SK-N-SH treated with all-trans-retinoic acid at 6 μM for 48 hours (cell line): ENCODE results near the gene SLC35F6.

Experiments used
- TOX ChIP-seq: fragments of 250-450 bp; sonication (Bioruptor Pico); IDR thresholded peaks from 2 replicates; pipeline ENCODE4 v1.8.0; 2021; ENCODE audit warnings: mild to moderate bottlenecking, moderate library complexity, borderline replicate concordance
- ZNF8 ChIP-seq: fragments of 450-650 bp; formaldehyde crosslinking; IDR thresholded peaks from 2 replicates; pipeline ENCODE4 v1.5.0; 2020; ENCODE audit warnings: mild to moderate bottlenecking, moderate library complexity
- TF ChIP-seq, protein P1 (sequence below): fragments of 250-450 bp; sonication (Bioruptor Pico); IDR thresholded peaks from 2 replicates; pipeline ENCODE4 v1.5.1; 2020; ENCODE audit warnings: low read depth, mild to moderate bottlenecking, moderate library complexity
- TF ChIP-seq, protein P2 (sequence below): fragments of 250-450 bp; sonication (Bioruptor Pico); IDR thresholded peaks from 2 replicates; pipeline ENCODE4 v1.5.1; 2021; ENCODE audit warnings: mild to moderate bottlenecking, moderate library complexity

DNA sequence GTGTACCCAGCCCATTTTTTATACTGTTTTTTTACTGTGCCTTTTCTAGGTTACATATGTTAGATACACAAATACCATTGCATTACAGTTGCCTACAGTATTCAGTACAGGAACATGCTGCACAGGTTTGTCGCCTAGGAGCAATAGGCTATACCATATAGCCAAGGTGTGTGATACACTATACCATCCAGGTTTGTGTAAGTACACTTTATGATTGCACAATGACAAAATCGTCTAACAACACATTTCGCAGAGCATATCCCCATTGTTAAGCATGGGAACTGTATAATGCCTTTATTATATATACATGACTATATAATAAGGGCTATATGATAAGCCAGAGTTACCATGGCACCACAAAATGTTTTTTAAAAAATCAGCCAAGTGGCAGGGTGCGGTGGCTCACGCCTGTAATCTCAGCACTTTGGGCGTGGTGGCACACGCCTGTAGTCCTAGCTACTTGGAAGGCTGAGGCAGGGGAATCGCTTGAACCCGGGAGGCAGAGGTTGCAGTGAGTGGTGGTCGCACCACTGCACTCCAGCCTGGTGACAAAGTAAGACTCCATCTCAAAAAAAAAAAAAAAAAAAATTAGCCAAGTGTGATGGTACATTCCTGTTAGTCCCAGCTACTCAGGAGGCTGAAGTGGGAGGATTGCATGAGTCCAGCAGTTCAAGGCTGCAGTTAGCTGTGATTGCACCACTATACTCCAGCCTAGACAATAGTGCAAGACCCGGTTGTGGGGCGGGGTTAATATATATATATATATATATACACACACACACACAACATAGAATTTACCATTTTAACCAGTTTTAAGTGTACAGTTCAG lies 19.0 kb downstream of the SLC35F6 start:
- TF ChIP-seq, protein P1, sequence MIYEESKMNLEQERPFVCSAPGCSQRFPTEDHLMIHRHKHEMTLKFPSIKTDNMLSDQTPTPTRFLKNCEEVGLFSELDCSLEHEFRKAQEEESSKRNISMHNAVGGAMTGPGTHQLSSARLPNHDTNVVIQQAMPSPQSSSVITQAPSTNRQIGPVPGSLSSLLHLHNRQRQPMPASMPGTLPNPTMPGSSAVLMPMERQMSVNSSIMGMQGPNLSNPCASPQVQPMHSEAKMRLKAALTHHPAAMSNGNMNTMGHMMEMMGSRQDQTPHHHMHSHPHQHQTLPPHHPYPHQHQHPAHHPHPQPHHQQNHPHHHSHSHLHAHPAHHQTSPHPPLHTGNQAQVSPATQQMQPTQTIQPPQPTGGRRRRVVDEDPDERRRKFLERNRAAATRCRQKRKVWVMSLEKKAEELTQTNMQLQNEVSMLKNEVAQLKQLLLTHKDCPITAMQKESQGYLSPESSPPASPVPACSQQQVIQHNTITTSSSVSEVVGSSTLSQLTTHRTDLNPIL (CRISPR knock-in tag): no peak
- TF ChIP-seq, protein P2, sequence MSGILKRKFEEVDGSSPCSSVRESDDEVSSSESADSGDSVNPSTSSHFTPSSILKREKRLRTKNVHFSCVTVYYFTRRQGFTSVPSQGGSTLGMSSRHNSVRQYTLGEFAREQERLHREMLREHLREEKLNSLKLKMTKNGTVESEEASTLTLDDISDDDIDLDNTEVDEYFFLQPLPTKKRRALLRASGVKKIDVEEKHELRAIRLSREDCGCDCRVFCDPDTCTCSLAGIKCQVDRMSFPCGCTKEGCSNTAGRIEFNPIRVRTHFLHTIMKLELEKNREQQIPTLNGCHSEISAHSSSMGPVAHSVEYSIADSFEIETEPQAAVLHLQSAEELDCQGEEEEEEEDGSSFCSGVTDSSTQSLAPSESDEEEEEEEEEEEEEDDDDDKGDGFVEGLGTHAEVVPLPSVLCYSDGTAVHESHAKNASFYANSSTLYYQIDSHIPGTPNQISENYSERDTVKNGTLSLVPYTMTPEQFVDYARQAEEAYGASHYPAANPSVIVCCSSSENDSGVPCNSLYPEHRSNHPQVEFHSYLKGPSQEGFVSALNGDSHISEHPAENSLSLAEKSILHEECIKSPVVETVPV (CRISPR knock-in tag): no peak
- no peak for TF ChIP-seq TOX (CRISPR knock-in tag)
- TF ChIP-seq ZNF8: no peak
